Small intestine (tissue), 7 donors: ENCODE data around the gene RGL4. TPM values are rescaled to one million over a fixed set of nuclear protein-coding genes. Genes with fewer than 3 reads are reported as not detected.

Source experiments
- DNase-seq, 2 donors: peaks; one replicate each; pipeline versions ENCODE4 v3.0.0 to v3.0.0-alpha.2; 2013
- FAIRE-seq: peaks from 2 replicates; lab custom pipeline; 2012; peaks lifted over from hg19 to GRCh38; lab: Jason Lieb, UNC
- H3K27ac ChIP-seq, 3 donors: one replicate each; pipeline ENCODE4 v1.5.1; 2013; ENCODE audit warnings: low read length in 2 of 3, mild to moderate bottlenecking in 2 of 3, control low read depth in 1 of 3, inconsistent platforms in 1 of 3, low read depth in 1 of 3, moderate library complexity in 1 of 3
- H3K27me3 ChIP-seq, 3 donors: one replicate each; pipeline ENCODE4 v1.6.1; 2013; ENCODE audit warnings: low read length in 3 of 3, inconsistent platforms in 1 of 3; ENCODE audit not compliant: control insufficient read depth in 3 of 3, insufficient read depth in 3 of 3
- H3K36me3 ChIP-seq, 3 donors: one replicate each; pipeline ENCODE4 v1.6.1; 2013; ENCODE audit warnings: low read length in 3 of 3, inconsistent platforms in 1 of 3, low read depth in 1 of 3, mild to moderate bottlenecking in 1 of 3, moderate library complexity in 1 of 3; ENCODE audit not compliant: control insufficient read depth in 3 of 3, insufficient read depth in 2 of 3
- H3K4me1 ChIP-seq, 3 donors: one replicate each; pipeline ENCODE4 v1.6.1; 2013; ENCODE audit warnings: low read length in 2 of 3, inconsistent platforms in 1 of 3, low read depth in 1 of 3, mild to moderate bottlenecking in 1 of 3, moderate library complexity in 1 of 3; ENCODE audit not compliant: control insufficient read depth in 3 of 3, insufficient read depth in 2 of 3
- H3K4me3 ChIP-seq, 3 donors: one replicate each; pipeline ENCODE4 v1.5.1; 2013; ENCODE audit warnings: low read length in 3 of 3, control low read depth in 1 of 3, inconsistent platforms in 1 of 3, low read depth in 1 of 3, mild to moderate bottlenecking in 1 of 3, moderate library complexity in 1 of 3
- H3K9me3 ChIP-seq, 2 donors: one replicate each; pipeline ENCODE4 v1.6.1; 2013; ENCODE audit warnings: low read depth in 1 of 2, low read length in 1 of 2; ENCODE audit not compliant: control insufficient read depth in 2 of 2, insufficient read depth in 1 of 2
- WGBS, 3 donors: extraction: QIAGEN DNeasy Blood & Tissue Kit; methylation state at CpG; one replicate each; pipeline ENCODE4 v1.1.7; 2013; 5-methylcytosine and 5-hydroxymethylcytosine counted together
- polyA plus RNA-seq, 4 donors: library from polyadenylated mRNA; stranded (reverse) in 3 of 4; unstranded in 1 of 4; fragments of 200-250 nt in 3 of 4; fragments of 120-200 nt in 1 of 4; gene quantifications; one replicate each; pipeline versions ENCODE4 v1.2.1 to v1.2.3, GENCODE V29; 2013
- donor health status: healthy with polysubstance abuse.
- donor health status: control.
- donor health status: control.
- donor health status: Bipolar disorder and iron deficiency.
- donor health status: healthy.

Gene RGL4
- polyA plus RNA-seq, 4 donors, result 0.60 to 3.8 (median 0.91) TPM

GRCh38 chr22:23698094-23698493, 7.3 kb downstream of the RGL4 start:
- no peak for FAIRE-seq
- 79 to 94% (median 82%) methylated on average over 4 of the region's 4 CpGs for WGBS, 3 donors
- Histone ChIP-seq H3K4me1 (no peaks in the 10 kb centered on the region), H3K4me3 (no peak overlapping the region), H3K27ac (no peak overlapping the region), H3K9me3 (no peaks in the 10 kb centered on the region), H3K27me3 (no peaks in the 10 kb centered on the region), H3K36me3 (peaks cover 10 to 59% (median 24%) of the 10 kb centered on the region in 3 donors)
- no peak for DNase-seq

GRCh38 chr22:23698673-23699235, 7.9 kb downstream of the RGL4 start:
- no peaks in the 10 kb centered on the region for H3K4me1 ChIP-seq
- WGBS, 3 donors, result 95 to 99% (median 95%) methylated on average over 10 of the region's 10 CpGs
- H3K9me3 ChIP-seq, result no peaks in the 10 kb centered on the region
- no peak overlapping the region for H3K27ac ChIP-seq
- no peak for FAIRE-seq
- H3K27me3 ChIP-seq, result no peaks in the 10 kb centered on the region
- H3K36me3 ChIP-seq, result peaks cover 10 to 57% (median 20%) of the 10 kb centered on the region in 3 donors
- H3K4me3 ChIP-seq, result no peak overlapping the region
- DNase-seq, result no peak

- H3K4me3 ChIP-seq, result no peak overlapping the region
- DNase-seq, result no peak
- H3K4me1 ChIP-seq, result no peaks in the 10 kb centered on the region
- H3K36me3 ChIP-seq, result peaks cover 7 to 41% (median 23%) of the 10 kb centered on the region in 3 donors
- no peaks in the 10 kb centered on the region for H3K27me3 ChIP-seq
- no peak overlapping the region for H3K27ac ChIP-seq
- WGBS, 3 donors, result 83 to 84% (median 83%) methylated on average over 7 of the region's 7 CpGs
- H3K9me3 ChIP-seq, result no peaks in the 10 kb centered on the region
- no peak for FAIRE-seq
Observed at GRCh38 chr22:23700706-23701105, 9.9 kb downstream of the RGL4 start.

GRCh38 chr22:23704062-23704461, 13.2 kb downstream of the RGL4 start:
- no peak for DNase-seq
- no peak overlapping the region for H3K27ac ChIP-seq
- H3K9me3 ChIP-seq, result no peaks in the 10 kb centered on the region
- H3K4me3 ChIP-seq, result no peak overlapping the region
- 95 to 97% (median 96%) methylated on average over 5 of the region's 5 CpGs for WGBS, 3 donors
- no peaks in the 10 kb centered on the region for H3K4me1 ChIP-seq
- FAIRE-seq, result no peak
- H3K27me3 ChIP-seq, result no peaks in the 10 kb centered on the region
- peaks cover 15 to 33% (median 23%) of the 10 kb centered on the region in 3 donors for H3K36me3 ChIP-seq

GRCh38 chr22:23704829-23705228, 14.0 kb downstream of the RGL4 start:
- FAIRE-seq (no peak), DNase-seq (no peak)
- Histone ChIP-seq H3K27ac (no peak overlapping the region), H3K36me3 (peaks cover 13 to 37% (median 26%) of the 10 kb centered on the region in 3 donors), H3K27me3 (no peaks in the 10 kb centered on the region), H3K4me3 (no peak overlapping the region), H3K9me3 (no peaks in the 10 kb centered on the region), H3K4me1 (no peaks in the 10 kb centered on the region)
- 84 to 89% (median 86%) methylated on average over 3 of the region's 3 CpGs for WGBS, 3 donors

- FAIRE-seq, result no peak
Observed at GRCh38 chr22:23705358-23705757, 14.5 kb downstream of the RGL4 start.

GRCh38 chr22:23708270-23708669, 17.5 kb downstream of the RGL4 start:
- WGBS, 3 donors, result 71 to 88% (median 78%) methylated on average over 1 of the region's 1 CpG

More at GRCh38 chr22:23705358-23705757, 14.5 kb downstream of the RGL4 start:
- Histone ChIP-seq H3K4me3 (no peak overlapping the region), H3K9me3 (no peaks in the 10 kb centered on the region), H3K4me1 (no peaks in the 10 kb centered on the region), H3K36me3 (peaks cover 13 to 37% (median 26%) of the 10 kb centered on the region in 3 donors), H3K27me3 (no peaks in the 10 kb centered on the region), H3K27ac (no peak overlapping the region)
- DNase-seq, result no peak
- WGBS, 3 donors, result 77 to 86% (median 85%) methylated on average over 3 of the region's 3 CpGs

GRCh38 chr22:23709107-23709506, 18.3 kb downstream of the RGL4 start:
- no peaks in the 10 kb centered on the region for H3K27me3 ChIP-seq
- DNase-seq (no peak), FAIRE-seq (no peak)
- WGBS, 3 donors, result 90 to 97% (median 95%) methylated on average over 2 of the region's 2 CpGs
- H3K4me1 ChIP-seq, result no peaks in the 10 kb centered on the region
- peaks cover 28 to 45% (median 33%) of the 10 kb centered on the region in 3 donors for H3K36me3 ChIP-seq
- H3K9me3 ChIP-seq, result no peaks in the 10 kb centered on the region
- H3K27ac ChIP-seq, result no peak overlapping the region
- H3K4me3 ChIP-seq, result no peak overlapping the region

More at GRCh38 chr22:23708270-23708669, 17.5 kb downstream of the RGL4 start:
- H3K4me3 ChIP-seq, result no peak overlapping the region
- H3K36me3 ChIP-seq, result peaks cover 21 to 40% (median 33%) of the 10 kb centered on the region in 3 donors
- no peaks in the 10 kb centered on the region for H3K9me3 ChIP-seq
- DNase-seq, result no peak
- H3K27ac ChIP-seq, result no peak overlapping the region
- FAIRE-seq, result no peak
- no peaks in the 10 kb centered on the region for H3K4me1 ChIP-seq
- no peaks in the 10 kb centered on the region for H3K27me3 ChIP-seq

- no peak for FAIRE-seq
- WGBS, 3 donors, result 93 to 94% (median 94%) methylated on average over 12 of the region's 12 CpGs
- no peak overlapping the region for H3K27ac ChIP-seq
- H3K36me3 ChIP-seq, result peaks cover 18 to 46% (median 19%) of the 10 kb centered on the region in 3 donors
- H3K27me3 ChIP-seq, result no peaks in the 10 kb centered on the region
- H3K4me3 ChIP-seq, result no peak overlapping the region
- peaks cover 0 to 4% (median 3%) of the 10 kb centered on the region in 3 donors for H3K4me1 ChIP-seq
- DNase-seq, result no peak
- no peaks in the 10 kb centered on the region for H3K9me3 ChIP-seq
Observed at GRCh38 chr22:23712256-23712655, 21.4 kb downstream of the RGL4 start.
